GM12873 (cell line): ENCODE results near the gene F12.

Experiments
- CTCF ChIP-seq: IDR thresholded peaks from 2 replicates; pipeline ENCODE4 v1.5.1; 2012; ENCODE audit warnings: low read depth, mild to moderate bottlenecking, moderate library complexity, low read length, control low read depth; ENCODE audit not compliant: insufficient read depth; ENCODE audit errors: missing control alignments

F12 gene

GRCh38 chr5:177389241-177390169 is 19.9 kb downstream of the F12 start:
- no peak for TF ChIP-seq CTCF

DNA sequence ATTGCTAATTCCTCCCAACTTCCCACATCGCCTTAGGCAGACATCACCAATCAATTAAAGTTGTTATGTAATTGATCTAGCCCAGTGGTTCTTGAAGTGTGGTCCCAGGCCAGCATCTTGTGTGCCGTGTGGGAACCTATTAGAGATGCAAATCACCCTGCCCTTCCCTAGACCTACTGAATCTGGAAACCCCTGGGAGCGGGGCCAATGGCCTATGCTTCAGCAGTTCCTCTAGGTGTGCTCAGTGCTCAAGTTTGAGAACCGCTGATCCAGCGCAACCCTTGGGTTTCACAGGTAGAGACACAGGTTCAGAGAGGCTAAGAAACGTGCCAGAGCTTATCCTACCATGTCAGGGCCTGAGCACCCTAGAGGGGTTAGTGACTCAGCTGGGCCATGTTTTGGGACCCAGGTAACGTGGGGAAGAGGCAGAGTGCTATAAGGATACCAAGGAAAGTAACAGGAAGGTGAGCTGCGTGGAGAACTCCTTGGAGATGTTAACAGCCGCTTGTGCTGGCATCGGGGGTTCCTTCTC is 20.8 kb downstream of the F12 start:
- no peak for TF ChIP-seq CTCF

- TF ChIP-seq CTCF, result no peak
Measured at GRCh38 chr5:177387405-177387804, 22.0 kb downstream of the F12 start.

DNA sequence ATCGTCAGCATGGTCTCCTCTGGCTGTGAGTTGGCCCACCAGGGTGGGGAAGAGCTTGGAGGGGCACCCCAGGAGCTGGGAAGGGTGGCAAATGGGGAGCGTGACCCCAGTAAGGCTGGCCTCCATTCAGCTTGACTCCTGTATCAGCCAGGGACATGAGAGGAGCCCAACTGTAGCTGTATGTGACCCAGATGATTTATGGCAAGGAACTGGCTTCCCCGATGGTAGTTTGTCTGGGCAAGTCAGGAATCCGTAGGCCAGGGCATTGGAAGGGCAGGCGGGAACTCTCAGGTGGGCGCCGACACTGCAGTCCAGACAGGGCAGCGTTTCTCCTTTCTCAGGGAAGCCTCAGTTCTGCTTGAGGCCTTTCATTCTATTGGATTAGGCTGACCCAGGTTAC is 22.8 kb downstream of the F12 start:
- no peak for TF ChIP-seq CTCF

DNA sequence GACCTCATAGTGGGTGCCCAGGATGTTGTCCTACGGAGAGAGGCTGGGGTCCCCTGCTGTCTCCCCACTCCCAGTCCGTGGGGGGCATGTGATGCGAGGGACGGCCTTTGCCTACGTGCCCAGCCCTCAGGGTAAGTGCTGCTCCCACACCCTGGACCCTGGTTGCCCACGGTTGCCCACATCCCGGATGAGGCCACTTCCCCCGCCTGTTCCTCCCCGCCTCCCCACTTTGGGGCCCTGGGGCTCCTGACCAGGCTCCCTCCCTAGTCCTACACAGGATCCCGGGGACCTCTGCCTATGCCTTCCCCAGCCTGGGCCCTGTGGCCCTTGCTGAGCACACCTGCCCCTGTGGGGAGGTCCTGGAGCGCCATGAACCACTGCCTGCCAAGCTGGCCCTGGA is 23.6 kb downstream of the F12 start:
- TF ChIP-seq CTCF, result no peak

- no peak for TF ChIP-seq CTCF
Measured at GRCh38 chr5:177384134-177384533, 25.2 kb downstream of the F12 start, which contains the start of gene SLC34A1. TSS of gene SLC34A1 (plus strand) at chr5:177384434. CDS start at chr5:177385742, 1,308 bp downstream.

GRCh38 chr5:177383181-177383580 is 26.2 kb downstream of the F12 start:
- no peak for TF ChIP-seq CTCF
